ENCODE measurements around the gene KRT1. TPM values are rescaled to one million over a fixed set of nuclear protein-coding genes. Genes with fewer than 3 reads are reported as not detected.

KRT1 gene
- total and polyA plus RNA-seq, 10 donors, result 0.05 to 2.4 (median 0.67) TPM; not detected in 4

DNA sequence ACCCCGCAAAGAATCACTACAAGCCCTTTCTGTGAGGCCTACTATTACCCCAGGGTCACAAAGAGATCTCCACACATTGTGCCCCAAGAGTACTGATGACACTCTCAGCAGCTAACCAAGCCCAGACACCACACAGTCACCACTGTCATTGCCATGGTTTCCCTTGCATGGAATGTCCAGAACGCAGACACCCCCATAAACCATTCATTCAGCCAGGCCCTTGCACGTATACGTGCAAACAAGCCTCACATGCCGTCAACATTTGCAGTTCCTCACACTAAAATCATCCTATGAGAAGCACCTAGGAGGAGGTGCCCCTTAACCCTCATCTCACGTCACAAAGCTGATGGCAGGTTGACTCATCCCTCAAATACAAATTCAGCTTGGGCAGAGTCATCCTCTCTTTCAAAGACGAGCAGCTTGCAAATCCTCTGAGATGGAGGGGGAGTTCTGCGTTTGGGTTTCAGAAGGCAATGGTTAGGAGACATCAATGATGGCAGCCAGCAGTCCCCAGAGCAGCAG, 40.2 kb upstream of the KRT1 start:
- H3K36me3 ChIP-seq, result no peaks in the 10 kb centered on the region
- intact Hi-C loops (cut with DNase I; ENCODE audit: low total_unique reads), result no loop called here
- H3K4me3 ChIP-seq, result no peak overlapping the region
- no peak overlapping the region for H3K27ac ChIP-seq
- H3K9me3 ChIP-seq, result no peaks in the 10 kb centered on the region
- H3K4me1 ChIP-seq, result no peaks in the 10 kb centered on the region
- no peak for DNase-seq
- peaks cover 0 to 21% (median 4%) of the 10 kb centered on the region in 7 donors for H3K27me3 ChIP-seq (replicated peaks in 1 of 7)
- 80 to 87% (median 86%) methylated on average over 8 of the region's 8 CpGs for WGBS, 5 donors
- TF ChIP-seq POLR2AphosphoS5 (IDR thresholded peaks at IDR 0.05) (no peak), POLR2A (IDR thresholded peaks at IDR 0.05) (no peak)
- TF ChIP-seq, protein P1, sequence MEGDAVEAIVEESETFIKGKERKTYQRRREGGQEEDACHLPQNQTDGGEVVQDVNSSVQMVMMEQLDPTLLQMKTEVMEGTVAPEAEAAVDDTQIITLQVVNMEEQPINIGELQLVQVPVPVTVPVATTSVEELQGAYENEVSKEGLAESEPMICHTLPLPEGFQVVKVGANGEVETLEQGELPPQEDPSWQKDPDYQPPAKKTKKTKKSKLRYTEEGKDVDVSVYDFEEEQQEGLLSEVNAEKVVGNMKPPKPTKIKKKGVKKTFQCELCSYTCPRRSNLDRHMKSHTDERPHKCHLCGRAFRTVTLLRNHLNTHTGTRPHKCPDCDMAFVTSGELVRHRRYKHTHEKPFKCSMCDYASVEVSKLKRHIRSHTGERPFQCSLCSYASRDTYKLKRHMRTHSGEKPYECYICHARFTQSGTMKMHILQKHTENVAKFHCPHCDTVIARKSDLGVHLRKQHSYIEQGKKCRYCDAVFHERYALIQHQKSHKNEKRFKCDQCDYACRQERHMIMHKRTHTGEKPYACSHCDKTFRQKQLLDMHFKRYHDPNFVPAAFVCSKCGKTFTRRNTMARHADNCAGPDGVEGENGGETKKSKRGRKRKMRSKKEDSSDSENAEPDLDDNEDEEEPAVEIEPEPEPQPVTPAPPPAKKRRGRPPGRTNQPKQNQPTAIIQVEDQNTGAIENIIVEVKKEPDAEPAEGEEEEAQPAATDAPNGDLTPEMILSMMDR (IDR thresholded peaks at IDR 0.05 in 8 of 11, conservative IDR thresholded peaks at IDR 0.05 in 3 of 11), result no peak

DNA sequence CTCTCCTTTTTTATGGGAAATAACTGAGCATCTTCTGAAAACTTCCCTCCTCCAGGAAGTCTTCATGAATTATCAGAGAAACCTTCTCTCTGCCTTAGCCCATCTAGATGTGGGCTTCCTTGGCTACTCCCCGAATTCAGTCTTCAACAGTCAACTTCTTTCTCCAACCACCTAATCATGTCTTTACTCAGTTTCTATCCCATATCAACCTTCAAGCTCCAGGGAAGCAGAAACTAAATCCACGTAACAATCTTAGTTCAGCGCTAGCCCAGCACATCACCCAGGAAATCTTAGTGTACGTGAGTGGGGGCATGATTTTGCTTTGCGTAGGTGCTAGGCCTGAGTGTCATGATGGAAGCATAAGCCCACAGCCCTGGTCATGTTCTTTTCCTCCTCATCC, 35.9 kb upstream of the KRT1 start:
- Histone ChIP-seq H3K4me1 (peaks cover 0 to 12% (median 3%) of the 10 kb centered on the region in 6 donors), H3K27me3 (replicated peaks in 1 of 7) (peaks cover 0 to 51% (median 29%) of the 10 kb centered on the region in 7 donors), H3K36me3 (no peaks in the 10 kb centered on the region), H3K9me3 (no peaks in the 10 kb centered on the region), H3K4me3 (no peak overlapping the region), H3K27ac (no peak overlapping the region)
- intact Hi-C loops (cut with DNase I; ENCODE audit: low total_unique reads), result no loop called here
- no peak for DNase-seq
- TF ChIP-seq, protein P1 (IDR thresholded peaks at IDR 0.05 in 8 of 11, conservative IDR thresholded peaks at IDR 0.05 in 3 of 11), result no peak
- WGBS, 5 donors, result 89 to 97% (median 90%) methylated on average over 5 of the region's 5 CpGs

DNA sequence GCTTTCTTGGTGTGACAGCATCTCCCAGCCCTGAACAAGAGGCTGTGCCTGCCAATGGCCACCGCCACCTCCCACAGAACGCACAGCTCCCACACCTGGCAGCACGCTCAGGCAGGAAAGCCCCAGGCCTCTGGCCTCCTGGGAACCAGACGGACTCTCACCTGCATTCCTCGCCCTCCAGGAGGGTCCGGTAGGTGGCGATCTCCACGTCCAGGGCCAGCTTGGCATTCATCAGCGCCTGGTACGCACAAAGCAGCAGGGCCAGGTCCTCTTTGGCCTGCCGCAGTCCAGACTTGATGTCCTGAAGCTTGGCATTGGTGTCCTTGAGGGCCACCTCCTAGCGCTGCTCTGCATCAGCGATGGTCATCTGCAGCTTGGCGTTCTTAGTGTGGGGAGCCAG, 35.2 kb upstream of the KRT1 start:
- no peak for TF ChIP-seq POLR2AphosphoS5 (IDR thresholded peaks at IDR 0.05)
- TF ChIP-seq, protein P1 (IDR thresholded peaks at IDR 0.05 in 8 of 11, conservative IDR thresholded peaks at IDR 0.05 in 3 of 11), result no peak
- no peak for TF ChIP-seq POLR2A (IDR thresholded peaks at IDR 0.05)
- Histone ChIP-seq H3K4me1 (peaks cover 0 to 12% (median 3%) of the 10 kb centered on the region in 6 donors), H3K9me3 (no peaks in the 10 kb centered on the region), H3K27me3 (replicated peaks in 1 of 7) (peaks cover 0 to 51% (median 29%) of the 10 kb centered on the region in 7 donors), H3K4me3 (no peak overlapping the region), H3K27ac (no peak overlapping the region), H3K36me3 (no peaks in the 10 kb centered on the region)
- no peak for DNase-seq
- intact Hi-C loops (cut with DNase I; ENCODE audit: low total_unique reads), result no loop called here
- WGBS, 5 donors, result 78 to 93% (median 80%) methylated on average over 8 to 14 of the region's 14 CpGs

DNA sequence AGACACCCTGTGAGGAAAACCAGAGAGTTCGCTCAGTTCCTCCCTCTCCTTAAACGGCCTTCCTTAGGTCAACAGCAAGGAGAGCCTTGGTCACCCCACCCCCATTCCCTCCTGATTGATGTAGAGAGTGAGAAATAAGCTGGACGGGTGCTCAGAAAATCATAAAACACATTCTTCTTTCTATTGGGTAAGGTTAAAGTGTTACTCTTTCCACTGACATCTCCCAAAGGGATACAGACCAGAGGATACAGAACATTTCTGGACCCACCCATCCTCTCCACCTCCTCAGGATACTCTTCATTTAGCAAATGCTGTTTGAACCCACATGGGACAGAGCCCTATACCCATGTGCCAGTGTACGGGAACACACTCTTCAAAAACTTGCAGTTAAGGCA, 34.7 kb upstream of the KRT1 start:
- DNase-seq, result no peak
- intact Hi-C loops (cut with DNase I; ENCODE audit: low total_unique reads), result no loop called here
- TF ChIP-seq POLR2A (IDR thresholded peaks at IDR 0.05), result no peak
- TF ChIP-seq, protein P1 (IDR thresholded peaks at IDR 0.05 in 8 of 11, conservative IDR thresholded peaks at IDR 0.05 in 3 of 11), result no peak
- TF ChIP-seq POLR2AphosphoS5 (IDR thresholded peaks at IDR 0.05), result no peak
- Histone ChIP-seq H3K27ac (no peak overlapping the region), H3K27me3 (replicated peaks in 1 of 7) (peaks cover 0 to 51% (median 29%) of the 10 kb centered on the region in 7 donors), H3K4me3 (no peak overlapping the region), H3K9me3 (no peaks in the 10 kb centered on the region), H3K36me3 (no peaks in the 10 kb centered on the region), H3K4me1 (peaks cover 0 to 12% (median 3%) of the 10 kb centered on the region in 6 donors)
- 69 to 78% (median 76%) methylated on average over 4 of the region's 4 CpGs for WGBS, 5 donors
